ENCODE data around the gene INSC. TPM values are rescaled to one million over a fixed set of nuclear protein-coding genes. Genes with fewer than 3 reads are reported as not detected.

Gene INSC
- total RNA-seq, 1 experiment from 2014 or later = not detected

GRCh38 chr11:15176646-15177163, 62.0 kb downstream of the INSC start:
- TF ChIP-seq CTCF (IDR thresholded peaks at IDR 0.05; ENCODE audit: insufficient read depth in 1 of 2, low read depth in 1 of 2, low read length in 1 of 2, severe bottlenecking in 1 of 2, unreplicated experiment in 1 of 2) = no peak
- BruUV-seq (replicated peaks) = no TSS peak
- POLR2A ChIA-PET = interaction anchor here (0.6 kb wide), 1 partner anchor 70 kb away, joined by 6 read pairs; no protein-coding TSS in a partner anchor
- no peak overlapping the region for H3K4me3 Mint-ChIP-seq (ENCODE audit: unreplicated experiment)
- Histone ChIP-seq H3K9me3 (no peaks in the 10 kb centered on the region), H3K4me3 (ENCODE audit: low read depth, low read length) (no peak overlapping the region), H3K4me1 (no peaks in the 10 kb centered on the region), H3K36me3 (ENCODE audit: control insufficient read depth, insufficient read depth, low read length) (no peaks in the 10 kb centered on the region), H3K27me3 (replicated peaks; ENCODE audit: control insufficient read depth, insufficient read depth, low read length) (no peaks in the 10 kb centered on the region)
- intact Hi-C loops (cut with micrococcal nuclease; ENCODE audit: unreplicated experiment) = no loop called here
- CTCF ChIA-PET = no interaction called here
- peaks cover 22% of the 10 kb centered on the region for H3K27me3 Mint-ChIP-seq (ENCODE audit: insufficient read depth, unreplicated experiment)
- DNase-seq = no peak
- H3K36me3 Mint-ChIP-seq (ENCODE audit: insufficient read depth, unreplicated experiment) = no peaks in the 10 kb centered on the region
- no peaks in the 10 kb centered on the region for H3K9me3 Mint-ChIP-seq (ENCODE audit: unreplicated experiment)
- H3K27ac Mint-ChIP-seq (ENCODE audit: unreplicated experiment) = no peak overlapping the region
- no peaks in the 10 kb centered on the region for H3K4me1 Mint-ChIP-seq (ENCODE audit: low read depth, unreplicated experiment)

- BruUV-seq (replicated peaks) = no TSS peak
- H3K4me3 Mint-ChIP-seq (ENCODE audit: unreplicated experiment) = no peak overlapping the region
- CTCF ChIA-PET = no interaction called here
Measured at GRCh38 chr11:15177491-15177890, 62.8 kb downstream of the INSC start.

GRCh38 chr11:15178214-15178613, 63.5 kb downstream of the INSC start:
- POLR2A ChIA-PET = no interaction called here
- intact Hi-C loops (cut with micrococcal nuclease; ENCODE audit: unreplicated experiment) = no loop called here
- H3K27me3 Mint-ChIP-seq (ENCODE audit: insufficient read depth, unreplicated experiment) = peaks cover 17% of the 10 kb centered on the region
- no peaks in the 10 kb centered on the region for H3K9me3 Mint-ChIP-seq (ENCODE audit: unreplicated experiment)
- H3K27ac Mint-ChIP-seq (ENCODE audit: unreplicated experiment) = no peak overlapping the region
- no peaks in the 10 kb centered on the region for H3K4me1 Mint-ChIP-seq (ENCODE audit: low read depth, unreplicated experiment)
- DNase-seq = no peak
- H3K27me3 ChIP-seq (replicated peaks; ENCODE audit: control insufficient read depth, insufficient read depth, low read length) = no peaks in the 10 kb centered on the region
- TF ChIP-seq CTCF (IDR thresholded peaks at IDR 0.05; ENCODE audit: insufficient read depth in 1 of 2, low read depth in 1 of 2, low read length in 1 of 2, severe bottlenecking in 1 of 2, unreplicated experiment in 1 of 2) = no peak
- H3K4me1 ChIP-seq = no peaks in the 10 kb centered on the region
- CTCF ChIA-PET = no interaction called here
- H3K36me3 ChIP-seq (ENCODE audit: control insufficient read depth, insufficient read depth, low read length) = no peaks in the 10 kb centered on the region
- no TSS peak for BruUV-seq (replicated peaks)
- H3K36me3 Mint-ChIP-seq (ENCODE audit: insufficient read depth, unreplicated experiment) = no peaks in the 10 kb centered on the region
- no peaks in the 10 kb centered on the region for H3K9me3 ChIP-seq
- H3K4me3 ChIP-seq (ENCODE audit: low read depth, low read length) = no peak overlapping the region
- no peak overlapping the region for H3K4me3 Mint-ChIP-seq (ENCODE audit: unreplicated experiment)

More at GRCh38 chr11:15177491-15177890, 62.8 kb downstream of the INSC start:
- no peaks in the 10 kb centered on the region for H3K27me3 ChIP-seq (replicated peaks; ENCODE audit: control insufficient read depth, insufficient read depth, low read length)
- no peaks in the 10 kb centered on the region for H3K4me1 Mint-ChIP-seq (ENCODE audit: low read depth, unreplicated experiment)
- no peak overlapping the region for H3K27ac Mint-ChIP-seq (ENCODE audit: unreplicated experiment)
- intact Hi-C loops (cut with micrococcal nuclease; ENCODE audit: unreplicated experiment) = no loop called here
- POLR2A ChIA-PET = no interaction called here
- DNase-seq = no peak
- H3K27me3 Mint-ChIP-seq (ENCODE audit: insufficient read depth, unreplicated experiment) = peaks cover 19% of the 10 kb centered on the region
- no peaks in the 10 kb centered on the region for H3K9me3 ChIP-seq
- no peaks in the 10 kb centered on the region for H3K36me3 ChIP-seq (ENCODE audit: control insufficient read depth, insufficient read depth, low read length)
- H3K4me3 ChIP-seq (ENCODE audit: low read depth, low read length) = no peak overlapping the region
- no peaks in the 10 kb centered on the region for H3K36me3 Mint-ChIP-seq (ENCODE audit: insufficient read depth, unreplicated experiment)
- H3K9me3 Mint-ChIP-seq (ENCODE audit: unreplicated experiment) = no peaks in the 10 kb centered on the region
- no peak for TF ChIP-seq CTCF (IDR thresholded peaks at IDR 0.05; ENCODE audit: insufficient read depth in 1 of 2, low read depth in 1 of 2, low read length in 1 of 2, severe bottlenecking in 1 of 2, unreplicated experiment in 1 of 2)
- H3K4me1 ChIP-seq = no peaks in the 10 kb centered on the region
